Caco-2 (cell line): Measurements from ENCODE around the gene ATP8A1. TPM values are rescaled to one million over a fixed set of nuclear protein-coding genes. Genes with fewer than 3 reads are reported as not detected.

ENCODE experiments used
- BruUV-seq: library from RNA; stranded (reverse); fragments of 400-500 nt; replicated peaks from 2 replicates; lab custom pipeline; 2021; lab: Mats Ljungman, UMichigan
- CTCF ChIA-PET: fragments of 300-600 bp; sonication (Branson Sonifier 250); formaldehyde crosslinking; loops from one replicate; lab custom pipeline; 2022; ENCODE audit warnings: antibody characterized with exemption; lab: Charles Lee
- POLR2A ChIA-PET: fragments of 300-600 bp; sonication (Branson Sonifier 250); formaldehyde crosslinking; loops from one replicate; lab custom pipeline; 2022; ENCODE audit warnings: antibody characterized with exemption; lab: Charles Lee
- DNase-seq, 2 experiments: peaks; one replicate each; pipeline versions ENCODE4 v3.0.0 to v3.0.0-alpha.2; 2020 to 2022
- H3K27me3 ChIP-seq: replicated peaks from 2 replicates; pipeline ENCODE4 v1.6.0; 2011; ENCODE audit warnings: low read length; ENCODE audit not compliant: control insufficient read depth, insufficient read depth
- H3K36me3 ChIP-seq: 2 replicates; pipeline ENCODE4 v1.5.1; 2011; ENCODE audit warnings: low read length; ENCODE audit not compliant: control insufficient read depth, insufficient read depth
- H3K4me1 ChIP-seq: fragments of 250-450 bp; sonication (Bioruptor Pico); 2 replicates; pipeline ENCODE4 v1.5.1; 2020; ENCODE audit warnings: mild to moderate bottlenecking
- H3K4me3 ChIP-seq: 2 replicates; pipeline ENCODE4 v1.5.1; 2011; ENCODE audit warnings: low read depth, mild to moderate bottlenecking, control low read depth, low read length
- H3K9me3 ChIP-seq: fragments of 250-450 bp; sonication (Bioruptor Pico); 2 replicates; pipeline ENCODE4 v1.5.1; 2020; ENCODE audit warnings: mild to moderate bottlenecking, moderate library complexity
- H3K27ac Mint-ChIP-seq: one replicate; pipeline ENCODE4 v1.8.0; 2022; ENCODE audit warnings: mixed read lengths; ENCODE audit not compliant: unreplicated experiment
- H3K27me3 Mint-ChIP-seq: one replicate; pipeline ENCODE4 v1.8.0; 2022; ENCODE audit warnings: mixed read lengths; ENCODE audit not compliant: insufficient read depth, unreplicated experiment
- H3K36me3 Mint-ChIP-seq: one replicate; pipeline ENCODE4 v1.8.0; 2022; ENCODE audit warnings: mild to moderate bottlenecking, mixed read lengths; ENCODE audit not compliant: insufficient read depth, unreplicated experiment
- H3K4me1 Mint-ChIP-seq: one replicate; pipeline ENCODE4 v1.8.0; 2022; ENCODE audit warnings: low read depth, mixed read lengths; ENCODE audit not compliant: unreplicated experiment
- H3K4me3 Mint-ChIP-seq: one replicate; pipeline ENCODE4 v1.8.0; 2022; ENCODE audit warnings: mild to moderate bottlenecking, moderate library complexity, mixed read lengths; ENCODE audit not compliant: unreplicated experiment
- H3K9me3 Mint-ChIP-seq: one replicate; pipeline ENCODE4 v1.8.0; 2022; ENCODE audit warnings: mixed read lengths; ENCODE audit not compliant: unreplicated experiment
- CTCF ChIP-seq, 2 experiments: fragments of 200-600 bp in 1 of 2; IDR thresholded peaks; 1 replicate in 1 of 2; 2 replicates in 1 of 2; pipeline versions ENCODE4 v1.5.1 to v1.8.0; 2011 to 2022; ENCODE audit warnings: antibody characterized with exemption in 1 of 2, control low read depth in 1 of 2, inconsistent platforms in 1 of 2, low read depth in 1 of 2, low read length in 1 of 2, mild to moderate bottlenecking in 1 of 2, moderate library complexity in 1 of 2; ENCODE audit not compliant: insufficient read depth in 1 of 2, severe bottlenecking in 1 of 2, unreplicated experiment in 1 of 2
- intact Hi-C: fragments of 100-400 bp; cut with micrococcal nuclease; formaldehyde crosslinking; loops from one replicate; pipeline ENCODE4 v1.10.0; 2022; ENCODE audit not compliant: unreplicated experiment
- total RNA-seq: library from RNA; stranded (reverse); gene quantifications from 2 replicates; pipeline ENCODE4 v1.2.3, GENCODE V29; 2022

ATP8A1 gene
- total RNA-seq, 1 experiment from 2014 or later = 9.3 TPM

GRCh38 chr4:42390622-42391354, 266.1 kb downstream of the ATP8A1 start:
- Mint-ChIP-seq H3K4me3 (no peak overlapping the region), H3K36me3 (no peaks in the 10 kb centered on the region), H3K9me3 (no peaks in the 10 kb centered on the region), H3K27ac (no peak overlapping the region), H3K4me1 (no peaks in the 10 kb centered on the region), H3K27me3 (peaks cover 11% of the 10 kb centered on the region)
- H3K27me3 ChIP-seq = no peaks in the 10 kb centered on the region; the same call in 1 of the 2 replicates
- no TSS peak for BruUV-seq
- H3K4me3 ChIP-seq = no peak overlapping the region
- no peaks in the 10 kb centered on the region for H3K9me3 ChIP-seq
- CTCF ChIA-PET = interaction anchor here (0.6 kb wide), 1 partner anchor 1494 kb away, joined by 3 read pairs; no protein-coding TSS in a partner anchor
- POLR2A ChIA-PET = no interaction called here
- H3K4me1 ChIP-seq = no peaks in the 10 kb centered on the region
- no peaks in the 10 kb centered on the region for H3K36me3 ChIP-seq
- TF ChIP-seq CTCF (IDR thresholded peaks at IDR 0.05; ENCODE audit: insufficient read depth in 1 of 2, low read depth in 1 of 2, low read length in 1 of 2, severe bottlenecking in 1 of 2, unreplicated experiment in 1 of 2) = no peak
- no peak for DNase-seq
- intact Hi-C loops = no loop called here

- ChIA-PET CTCF (no interaction called here), POLR2A (no interaction called here)
- H3K9me3 Mint-ChIP-seq = peaks cover 8% of the 10 kb centered on the region
- intact Hi-C loops = no loop called here
- no peaks in the 10 kb centered on the region for H3K36me3 Mint-ChIP-seq
- Histone ChIP-seq H3K27me3 (no peaks in the 10 kb centered on the region; the same call in 1 of the 2 replicates), H3K36me3 (no peaks in the 10 kb centered on the region), H3K9me3 (no peaks in the 10 kb centered on the region), H3K4me1 (no peaks in the 10 kb centered on the region), H3K4me3 (no peak overlapping the region)
- no peak for TF ChIP-seq CTCF (IDR thresholded peaks at IDR 0.05; ENCODE audit: insufficient read depth in 1 of 2, low read depth in 1 of 2, low read length in 1 of 2, severe bottlenecking in 1 of 2, unreplicated experiment in 1 of 2)
- DNase-seq = no peak
- no TSS peak for BruUV-seq
- H3K4me3 Mint-ChIP-seq = no peak overlapping the region
- no peaks in the 10 kb centered on the region for H3K4me1 Mint-ChIP-seq
- H3K27ac Mint-ChIP-seq = no peak overlapping the region
- H3K27me3 Mint-ChIP-seq = peaks cover 19% of the 10 kb centered on the region
Measured at GRCh38 chr4:42385516-42385915, 271.4 kb downstream of the ATP8A1 start.

- no peaks in the 10 kb centered on the region for H3K36me3 Mint-ChIP-seq
- peaks cover 8% of the 10 kb centered on the region for H3K9me3 Mint-ChIP-seq
- no peaks in the 10 kb centered on the region for H3K9me3 ChIP-seq
- no peak for DNase-seq
- H3K36me3 ChIP-seq = no peaks in the 10 kb centered on the region
- no peaks in the 10 kb centered on the region for H3K4me1 Mint-ChIP-seq
- peaks cover 23% of the 10 kb centered on the region for H3K27me3 Mint-ChIP-seq
- no peaks in the 10 kb centered on the region for H3K4me1 ChIP-seq
- no TSS peak for BruUV-seq
- intact Hi-C loops = no loop called here
- TF ChIP-seq CTCF (IDR thresholded peaks at IDR 0.05; ENCODE audit: insufficient read depth in 1 of 2, low read depth in 1 of 2, low read length in 1 of 2, severe bottlenecking in 1 of 2, unreplicated experiment in 1 of 2) = no peak
- H3K4me3 Mint-ChIP-seq = no peak overlapping the region
- H3K4me3 ChIP-seq = no peak overlapping the region
- no peaks in the 10 kb centered on the region for H3K27me3 ChIP-seq
- CTCF ChIA-PET = no interaction called here
- no peak overlapping the region for H3K27ac Mint-ChIP-seq
- POLR2A ChIA-PET = no interaction called here
Measured at GRCh38 chr4:42381666-42382065, 275.2 kb downstream of the ATP8A1 start.
